ENCODE results near the gene TRIM24.

GRCh38 chr7:138608275-138608674, 148.2 kb downstream of the TRIM24 start:
- TF ChIP-seq CTCF (conservative IDR thresholded peaks at IDR 0.05) (no peak), ZFX (IDR thresholded peaks at IDR 0.05) (no peak)
